Inferior parietal cortex (tissue), 1 donor: Measurements from ENCODE around the gene APRT.
"Not testable (repeated sequence)": the region's sequence is repeated elsewhere in the genome, so short reads cannot be mapped to it uniquely, and the experiment has no call there.

Experiments used
- DNase-seq: peaks from one replicate; pipeline ENCODE4 v3.0.0-alpha.2; 2016; ENCODE audit errors: extremely low spot score

Gene APRT

GRCh38 chr16:88842308-88842756, 30.6 kb upstream of the APRT start:
- no peak for DNase-seq

GRCh38 chr16:88841521-88842307, 30.0 kb upstream of the APRT start:
- no peak for DNase-seq

GRCh38 chr16:88840600-88841215, 29.0 kb upstream of the APRT start:
- DNase-seq = no peak

GRCh38 chr16:88839745-88840599, 28.2 kb upstream of the APRT start:
- no peak for DNase-seq

GRCh38 chr16:88839026-88839529, 27.4 kb upstream of the APRT start:
- DNase-seq = no peak

- no peak for DNase-seq
These were observed 26.8 kb upstream of the APRT start for GRCh38 chr16:88838566-88838965.

GRCh38 chr16:88837806-88838205, 26.1 kb upstream of the APRT start:
- no peak for DNase-seq

GRCh38 chr16:88836791-88837190, 25.1 kb upstream of the APRT start:
- no peak for DNase-seq

- no peak for DNase-seq
These were observed 24.1 kb upstream of the APRT start for GRCh38 chr16:88835818-88836217.

GRCh38 chr16:88835383-88835782, 23.7 kb upstream of the APRT start:
- no peak for DNase-seq

- DNase-seq = no peak
These were observed 22.9 kb upstream of the APRT start for GRCh38 chr16:88834670-88835069.

GRCh38 chr16:88833086-88833485, 21.4 kb upstream of the APRT start:
- DNase-seq = no peak

- no peak for DNase-seq
These were observed 20.1 kb upstream of the APRT start for GRCh38 chr16:88831838-88832237.

GRCh38 chr16:88830783-88831182, 19.1 kb upstream of the APRT start:
- DNase-seq = no peak

GRCh38 chr16:88830258-88830657, 18.5 kb upstream of the APRT start:
- no peak for DNase-seq

- no peak for DNase-seq
These were observed 17.0 kb upstream of the APRT start for GRCh38 chr16:88828711-88829110.

GRCh38 chr16:88827727-88828126, 16.0 kb upstream of the APRT start:
- DNase-seq = no peak

GRCh38 chr16:88826070-88826840, 14.5 kb upstream of the APRT start:
- no peak for DNase-seq

GRCh38 chr16:88825146-88825545, 13.4 kb upstream of the APRT start:
- no peak for DNase-seq

- DNase-seq = no peak
These were observed 12.7 kb upstream of the APRT start for GRCh38 chr16:88824256-88825077.

- DNase-seq = not testable (repeated sequence)
These were observed 11.9 kb upstream of the APRT start for GRCh38 chr16:88823646-88824045.
